Stimulated activated CD8-positive, alpha-beta memory T cell treated with anti-CD3 and anti-CD28 coated beads, Interleukin-12 subunit alpha, Interleukin-12 subunit beta, amount 100 ng/mL, for 1 hour (primary cell): ENCODE measurements around the gene CTRB1.

Experiments used
- DNase-seq: peaks from one replicate; pipeline ENCODE4 v3.0.0-alpha.2; 2020; ENCODE audit warnings: low read depth

Gene CTRB1

DNA sequence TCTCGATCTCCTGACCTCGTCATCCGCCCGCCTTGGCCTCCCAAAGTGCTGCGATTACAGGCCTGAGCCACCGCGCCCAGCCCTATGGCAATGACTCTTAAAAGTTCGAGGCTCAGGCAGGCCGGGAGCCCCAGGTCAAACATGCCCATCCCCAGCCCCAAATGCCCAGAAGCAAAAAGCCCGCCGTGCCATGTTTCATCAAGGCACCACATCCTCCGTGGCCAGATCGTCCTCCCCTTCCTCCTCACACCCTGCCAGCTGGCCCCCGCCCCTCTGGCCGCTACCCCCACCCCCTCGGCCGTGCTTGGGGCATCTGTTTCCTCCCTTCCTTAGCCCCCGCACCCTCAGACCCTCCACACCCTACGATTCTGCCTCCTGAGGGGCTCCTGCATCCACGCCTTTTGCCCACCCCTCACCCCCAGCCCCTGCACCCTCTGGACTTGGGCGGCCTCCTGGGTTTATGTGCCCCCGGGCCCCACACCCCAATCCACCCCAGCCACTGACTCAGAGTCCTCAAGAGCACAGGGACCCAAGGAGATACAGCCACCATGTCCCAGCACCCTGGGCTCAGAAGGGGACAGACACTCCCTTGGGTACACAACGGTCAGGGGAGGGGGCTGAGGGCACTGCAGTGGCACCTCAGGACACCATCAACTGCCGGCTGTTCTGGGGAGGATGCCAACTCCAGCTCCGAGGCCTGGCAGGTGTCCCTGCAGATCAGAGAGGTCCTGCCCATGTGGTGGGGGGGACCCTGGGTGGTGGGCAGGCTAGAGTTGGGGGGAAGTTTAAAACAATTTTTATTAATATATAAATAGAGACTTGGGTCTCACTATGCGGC is 7.1 kb downstream of the CTRB1 start:
- no peak for DNase-seq

GRCh38 chr16:75226550-75227360 is 8.0 kb downstream of the CTRB1 start:
- DNase-seq, result no peak

DNA sequence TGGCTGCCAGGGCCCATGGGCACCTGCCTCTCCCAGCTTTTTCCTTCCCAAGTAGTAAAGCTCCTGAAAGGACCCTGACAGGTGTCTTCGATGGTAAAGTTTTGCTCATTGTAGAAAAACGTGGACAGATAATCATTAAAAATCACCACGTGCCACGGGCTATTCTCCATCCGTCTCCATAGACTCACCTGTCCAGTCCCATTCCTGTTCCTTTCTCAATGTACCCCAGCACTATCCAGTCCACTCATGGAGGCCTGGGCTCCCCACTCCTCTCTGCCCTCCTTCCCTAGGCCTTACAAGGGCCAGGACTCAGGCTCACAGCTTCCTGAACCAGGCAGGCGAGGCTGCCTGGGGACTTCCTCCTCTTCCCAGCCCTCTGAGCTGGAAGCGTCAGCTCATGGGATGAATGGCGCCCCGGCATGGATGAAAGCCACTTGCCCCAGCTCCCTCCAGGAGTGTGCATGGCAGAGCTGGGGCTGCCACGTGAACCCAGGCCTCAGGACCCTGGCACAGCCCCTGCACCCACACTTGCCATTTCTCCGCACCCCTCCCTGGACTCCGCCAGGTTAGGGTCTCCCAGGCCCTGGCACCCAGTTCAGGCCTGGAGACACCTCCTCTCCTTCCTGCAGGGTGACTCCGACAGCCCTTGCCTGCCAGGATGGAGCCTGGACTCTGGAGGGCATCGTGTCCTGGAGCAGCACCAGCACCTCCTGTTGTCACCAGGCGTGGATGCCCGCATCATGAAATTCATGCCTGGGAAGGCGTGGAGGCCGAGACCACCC is 8.8 kb downstream of the CTRB1 start:
- no peak for DNase-seq

GRCh38 chr16:75228143-75228976 is 9.6 kb downstream of the CTRB1 start:
- DNase-seq, result no peak

DNA sequence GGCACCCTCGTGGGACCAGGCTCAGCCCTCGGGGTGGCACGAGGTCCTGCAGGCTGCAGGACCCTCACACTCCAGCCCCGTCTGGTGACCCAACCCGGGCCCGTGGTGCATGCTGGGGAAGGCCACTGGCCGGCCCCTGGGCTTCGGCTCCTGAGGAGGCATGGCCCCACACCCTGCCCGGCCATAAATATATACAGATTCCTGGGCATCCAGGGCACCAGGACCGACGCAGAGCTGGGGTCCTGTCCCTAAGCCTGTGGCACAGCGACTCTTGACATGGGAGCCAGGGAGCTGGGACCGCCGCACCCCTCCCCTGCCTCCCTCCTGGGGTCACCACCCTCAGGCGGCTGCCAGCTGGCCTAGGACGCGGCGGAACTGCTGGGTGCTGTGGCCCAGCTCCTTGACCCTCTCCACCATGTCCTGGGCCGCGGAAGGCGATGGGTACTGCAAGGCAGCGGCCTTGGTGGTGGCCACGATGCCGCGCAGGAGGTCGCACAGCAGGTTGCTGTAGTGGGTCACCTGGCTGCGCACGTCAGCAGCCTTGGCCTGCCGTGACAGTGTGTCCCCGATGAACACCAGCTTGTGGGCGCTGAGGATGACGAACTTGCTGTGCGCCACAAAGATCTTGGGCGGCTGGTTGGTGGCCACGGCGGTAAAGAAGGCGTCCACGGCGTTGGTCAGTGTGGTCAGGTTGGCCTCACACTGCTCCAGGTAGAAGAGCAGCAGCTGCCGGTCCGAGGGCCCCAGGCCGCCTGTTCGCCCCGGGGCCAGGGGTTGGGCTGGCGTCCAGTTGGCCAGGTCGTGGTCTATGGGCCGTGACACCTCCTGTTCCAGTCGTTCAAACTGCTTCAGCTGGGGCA is 10.6 kb downstream of the CTRB1 start:
- no peak for DNase-seq

DNA sequence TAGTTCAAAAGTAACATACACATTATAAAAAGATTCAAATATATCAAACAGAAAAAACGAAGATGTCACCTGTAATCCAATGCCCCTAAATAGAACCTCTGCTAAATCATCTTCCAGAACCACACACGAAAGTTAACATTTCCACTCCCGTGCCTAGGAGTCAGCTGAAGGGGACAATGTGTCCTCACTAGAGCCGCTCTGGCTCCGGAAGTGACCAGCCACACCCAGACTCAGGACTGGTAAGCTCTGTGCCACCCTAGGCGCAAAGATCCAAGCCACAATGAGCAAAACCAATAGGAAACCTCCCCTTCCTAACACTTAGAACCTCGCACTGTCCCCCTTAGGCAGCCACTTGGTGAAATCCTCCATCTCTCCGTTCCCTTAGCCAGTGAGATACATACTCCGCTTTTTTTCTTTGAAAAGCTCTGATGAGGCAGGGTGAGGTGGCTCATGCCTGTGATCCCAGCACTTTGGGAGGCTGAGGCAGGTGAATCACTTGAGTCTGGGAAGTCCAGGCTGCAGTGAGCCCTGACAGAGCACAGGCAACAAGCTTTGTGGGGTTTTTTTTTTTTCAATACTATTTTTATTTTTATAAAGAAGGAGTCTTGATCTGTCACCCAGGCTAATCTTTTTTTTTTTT is 11.8 kb downstream of the CTRB1 start:
- DNase-seq, result no peak

GRCh38 chr16:75231570-75231969 is 12.8 kb downstream of the CTRB1 start:
- no peak for DNase-seq

DNA sequence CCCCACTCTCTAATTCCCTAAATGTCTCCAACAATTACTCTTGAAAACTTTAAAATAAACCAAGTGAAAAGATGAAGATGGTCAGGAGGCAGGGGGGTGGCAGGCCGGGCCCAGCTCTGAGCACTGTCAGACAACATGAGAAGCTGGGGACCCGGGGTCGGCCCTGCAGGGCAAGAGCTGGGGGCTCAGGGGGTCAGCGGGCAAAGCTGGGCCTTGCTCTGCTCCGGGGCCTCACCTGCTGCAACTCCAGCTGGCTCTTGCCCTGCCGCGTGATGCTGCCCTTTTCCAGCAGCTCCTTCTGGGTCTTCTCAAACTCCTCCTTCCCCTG is 14.8 kb downstream of the CTRB1 start:
- DNase-seq, result no peak

DNA sequence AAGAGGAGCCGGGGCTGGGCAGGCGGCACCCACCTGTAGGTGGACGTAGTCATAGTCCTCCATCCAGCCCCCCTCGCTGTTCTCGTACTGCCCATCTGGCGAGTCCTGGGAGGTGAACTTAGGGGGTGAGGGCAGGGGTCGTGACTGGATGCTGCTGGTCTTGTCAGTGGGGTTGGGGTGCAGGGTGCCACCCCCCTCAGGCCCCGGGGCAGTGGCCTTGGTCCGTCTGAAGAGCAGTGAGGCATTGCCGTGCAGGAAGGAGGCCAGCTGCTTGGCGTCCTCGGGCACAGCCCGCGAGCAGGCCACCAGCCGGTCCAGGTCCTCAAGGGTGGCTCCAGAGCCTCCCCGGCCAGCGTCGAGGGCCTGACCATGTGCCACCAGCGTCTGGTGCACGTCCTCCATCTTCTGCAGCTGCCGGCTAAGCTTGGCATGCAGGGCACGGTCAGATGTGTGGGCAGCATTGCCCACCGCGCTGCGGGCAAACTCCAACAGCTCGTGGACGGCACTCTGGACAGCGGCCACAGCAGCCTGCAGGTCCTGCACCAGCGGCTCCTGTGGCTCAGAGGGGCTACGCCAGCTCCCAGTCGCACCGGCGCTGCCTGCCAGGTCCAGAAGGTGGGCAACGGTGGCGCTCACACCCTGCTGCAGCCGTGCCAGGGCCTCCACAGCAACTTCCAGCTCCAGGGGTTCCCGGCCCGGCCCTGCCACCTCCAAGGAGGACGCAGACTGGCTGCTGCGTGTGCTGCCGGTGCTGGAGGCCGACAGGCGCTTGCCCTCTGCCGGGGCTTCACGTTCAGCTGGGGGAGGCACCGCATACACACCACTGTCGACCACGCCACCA is 16.3 kb downstream of the CTRB1 start:
- DNase-seq, result no peak

GRCh38 chr16:75235721-75236193 is 17.0 kb downstream of the CTRB1 start:
- DNase-seq, result no peak

GRCh38 chr16:75236232-75236631 is 17.4 kb downstream of the CTRB1 start:
- no peak for DNase-seq

- DNase-seq, result no peak
Measured at GRCh38 chr16:75236736-75237397, 18.1 kb downstream of the CTRB1 start.

DNA sequence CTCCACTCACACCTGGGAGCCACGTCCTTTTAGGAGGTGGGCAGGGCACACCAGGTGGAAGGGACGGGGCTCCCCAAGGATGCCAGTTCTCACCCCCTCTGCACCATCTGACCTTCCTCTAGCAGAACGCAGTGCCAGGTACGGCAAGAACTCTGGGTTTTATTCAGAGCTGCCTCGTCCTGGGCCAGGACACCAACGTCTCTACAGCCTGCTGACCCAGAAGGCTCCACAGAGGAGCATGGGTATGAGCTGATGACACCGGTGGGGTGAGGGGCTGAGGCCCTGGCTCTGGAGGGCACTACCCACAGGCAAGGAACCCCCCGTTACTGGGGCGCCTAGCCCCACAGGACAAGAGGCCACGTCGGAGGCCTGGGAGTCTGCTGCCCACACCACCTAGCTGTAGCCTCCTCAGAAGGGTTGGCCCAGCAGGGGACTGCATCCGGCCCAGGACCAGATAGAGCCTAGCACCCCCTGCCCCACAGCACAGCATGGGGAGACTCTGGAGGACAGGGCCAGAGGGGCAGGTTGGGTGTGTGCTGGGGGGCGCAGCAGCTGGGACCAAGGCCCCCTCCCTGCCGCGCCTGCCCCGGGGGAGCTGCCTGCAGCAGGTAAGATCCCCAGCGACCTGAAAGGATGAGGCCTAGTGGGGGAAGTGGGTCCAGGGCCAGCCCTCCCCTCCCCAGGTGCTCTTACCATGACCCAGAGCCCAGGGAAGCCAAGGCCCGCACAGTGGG is 18.8 kb downstream of the CTRB1 start:
- no peak for DNase-seq

GRCh38 chr16:75238132-75238852 is 19.5 kb downstream of the CTRB1 start:
- no peak for DNase-seq

DNA sequence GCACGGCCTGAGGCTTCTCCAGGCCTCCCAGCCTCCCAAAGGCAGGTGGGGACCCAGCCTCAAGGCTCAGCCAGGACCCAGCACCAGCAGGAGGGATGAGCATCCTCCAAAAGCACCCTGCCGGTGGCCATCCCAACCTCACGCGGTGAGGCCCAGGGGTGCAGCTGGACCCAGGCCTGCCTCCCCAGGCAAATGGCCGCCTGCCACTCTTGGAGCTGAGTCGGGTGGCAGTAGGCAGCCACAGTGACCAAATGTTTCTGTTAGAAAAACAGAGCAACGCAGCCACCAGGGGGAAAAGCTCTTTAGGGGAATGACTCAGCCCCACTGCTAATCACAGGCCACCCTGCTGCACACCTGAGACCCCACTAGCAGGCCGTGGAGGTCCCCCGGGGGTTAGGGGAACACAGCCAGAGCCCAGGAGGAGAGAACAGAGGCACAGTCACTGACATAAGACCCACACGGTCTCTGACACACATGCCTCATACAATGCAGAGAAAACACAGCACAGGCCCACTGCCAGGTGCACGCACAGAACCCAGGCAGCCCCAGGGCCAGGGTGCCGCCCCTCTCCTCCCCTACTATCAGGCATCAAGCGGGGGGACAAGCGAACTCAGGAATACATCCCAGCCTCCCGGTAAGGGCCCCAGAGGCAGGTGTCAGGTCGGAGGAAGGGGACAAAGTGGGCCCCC is 20.2 kb downstream of the CTRB1 start:
- DNase-seq, result no peak

DNA sequence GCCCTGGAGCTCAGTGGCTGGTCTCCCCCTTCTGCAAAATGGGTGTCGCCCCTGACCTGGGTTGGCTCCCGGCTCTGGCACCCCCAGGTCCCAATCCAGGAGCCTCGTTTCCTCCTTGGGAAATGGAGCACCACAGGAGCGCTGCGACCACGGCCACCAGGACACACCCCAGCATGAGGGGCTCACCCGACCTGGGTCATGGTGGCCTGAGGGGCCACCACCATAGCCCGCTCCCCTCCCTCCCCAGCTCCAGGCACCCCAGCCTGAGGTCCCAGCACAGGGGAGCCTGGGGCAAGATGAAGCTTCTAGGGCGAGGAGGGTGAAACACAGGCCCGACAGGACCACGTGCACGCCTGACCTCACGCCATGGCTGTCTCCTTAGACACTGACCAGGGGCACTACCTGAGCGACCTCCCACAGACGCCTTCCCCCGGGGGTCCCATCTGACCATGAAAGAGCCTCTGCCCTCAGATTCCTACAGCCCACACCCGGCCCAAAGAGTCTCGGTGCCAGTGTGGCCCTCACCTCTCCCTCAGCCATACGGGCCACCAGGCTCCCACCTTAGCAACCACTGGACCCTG is 20.8 kb downstream of the CTRB1 start:
- DNase-seq, result no peak
